A549 (cell line): ENCODE measurements around the gene NQO2. TPM values are rescaled to one million over a fixed set of nuclear protein-coding genes. Genes with fewer than 3 reads are reported as not detected.

Experiments used
- ATAC-seq, 2 experiments: fragments of 200-7000 bp in 1 of 2; fragments of >200 bp in 1 of 2; cut with Nextera tagmentation in 1 of 2; cut with Tn5 transposase in 1 of 2; 3 replicates each; pipeline versions ENCODE4 v1.8.0 to v1.9.1; 2018 to 2020; ENCODE audit warnings: mild to moderate bottlenecking in 1 of 2, moderate library complexity in 1 of 2
- CTCF ChIA-PET: fragments of 300-600 bp; sonication (Branson Sonifier 250); formaldehyde crosslinking; extraction: SDS; loops from one replicate; lab custom pipeline; 2021; ENCODE audit warnings: antibody characterized with exemption, inconsistent platforms; lab: Yijun Ruan, JAX
- POLR2A ChIA-PET: fragments of 350-600 bp; formaldehyde crosslinking; extraction: SDS; loops from one replicate; lab custom pipeline; 2021; ENCODE audit warnings: antibody characterized with exemption, inconsistent platforms; lab: Yijun Ruan, JAX
- DNase-seq, 2 experiments: peaks; one replicate each; pipeline versions ENCODE4 v3.0.0 to v3.0.0-alpha.2; 2011 to 2016; ENCODE audit warnings: low read depth in 1 of 2, low spot score in 1 of 2
- FAIRE-seq: peaks from 2 replicates; lab custom pipeline; 2011; peaks lifted over from hg19 to GRCh38; lab: Jason Lieb, UNC
- H3K27ac ChIP-seq, 2 experiments: fragments of >200 bp; sonication (Bioruptor Twin); formaldehyde crosslinking; 3 replicates each; pipeline ENCODE4 v1.5.1; 2016 to 2017
- H3K4me1 ChIP-seq: fragments of >200 bp; sonication (Bioruptor Twin); formaldehyde crosslinking; 3 replicates; pipeline ENCODE4 v1.6.1; 2016
- H3K4me2 ChIP-seq: fragments of >200 bp; sonication (Bioruptor Twin); formaldehyde crosslinking; 3 replicates; pipeline ENCODE4 v1.6.1; 2016
- H3K4me3 ChIP-seq: fragments of >200 bp; sonication (Bioruptor Twin); formaldehyde crosslinking; 3 replicates; pipeline ENCODE4 v1.5.1; 2016
- H3K9me3 ChIP-seq: fragments of >200 bp; sonication (Bioruptor Twin); formaldehyde crosslinking; 3 replicates; pipeline ENCODE4 v1.6.1; 2016
- CBX2 ChIP-seq: fragments of 200-600 bp; sonication (generic); IDR thresholded peaks from 2 replicates; pipeline ENCODE4 v1.6.1; 2016; ENCODE audit warnings: low read depth, mild to moderate bottlenecking, borderline replicate concordance
- FOSL2 ChIP-seq, 2 experiments: fragments of 450-650 bp in 1 of 2; fragments of >200 bp in 1 of 2; sonication (Bioruptor Twin) in 1 of 2; formaldehyde crosslinking; IDR thresholded peaks; 2 replicates each; pipeline versions ENCODE4 v1.5.0 to v1.6.1; 2016 to 2020; ENCODE audit warnings: mild to moderate bottlenecking in 1 of 2, moderate library complexity in 1 of 2
- JUN ChIP-seq, 2 experiments: fragments of >200 bp; sonication (Bioruptor Twin); formaldehyde crosslinking; IDR thresholded peaks; 2 replicates in 1 of 2; 3 replicates in 1 of 2; pipeline ENCODE4 v1.6.1; 2016 to 2017
- JUNB ChIP-seq: fragments of >200 bp; sonication (Bioruptor Twin); formaldehyde crosslinking; IDR thresholded peaks from 2 replicates; pipeline ENCODE4 v1.6.1; 2016
- KDM5A ChIP-seq: fragments of 200-600 bp; sonication (generic); IDR thresholded peaks from 2 replicates; pipeline ENCODE4 v1.6.1; 2016; ENCODE audit warnings: antibody characterized with exemption, mild to moderate bottlenecking
- MYC ChIP-seq: IDR thresholded peaks from 2 replicates; pipeline ENCODE4 v1.6.1; 2012; ENCODE audit warnings: mild to moderate bottlenecking, inconsistent platforms, low read length, improper control_type of control experiment, borderline replicate concordance
- NFE2L2 ChIP-seq: fragments of 150-350 bp; conservative IDR thresholded peaks from 2 replicates; pipeline ENCODE4 v1.6.1; 2014; ENCODE audit warnings: low read length
- PHF8 ChIP-seq: fragments of 200-600 bp; sonication (generic); IDR thresholded peaks from 2 replicates; pipeline ENCODE4 v1.6.1; 2016; ENCODE audit warnings: low read depth, mild to moderate bottlenecking, antibody characterized with exemption, moderate library complexity, borderline replicate concordance
- POLR2A ChIP-seq: IDR thresholded peaks from 2 replicates; pipeline ENCODE4 v1.6.1; 2012; ENCODE audit warnings: mild to moderate bottlenecking, low read length
- RAD21 ChIP-seq, 2 experiments: fragments of >200 bp in 1 of 2; sonication (Bioruptor Twin) in 1 of 2; formaldehyde crosslinking in 1 of 2; IDR thresholded peaks in 1 of 2; conservative IDR thresholded peaks in 1 of 2; 2 replicates in 1 of 2; 3 replicates in 1 of 2; pipeline ENCODE4 v1.6.1; 2012 to 2018; ENCODE audit warnings: inconsistent platforms in 1 of 2
- RNF2 ChIP-seq: fragments of 200-600 bp; sonication (generic); IDR thresholded peaks from 2 replicates; pipeline ENCODE4 v1.6.1; 2016; ENCODE audit warnings: low read depth, mild to moderate bottlenecking, antibody characterized with exemption, moderate library complexity, borderline replicate concordance
- TFCP2L1 ChIP-seq: fragments of 250-450 bp; sonication (Bioruptor Pico); IDR thresholded peaks from 2 replicates; pipeline ENCODE4 v1.5.0; 2021; ENCODE audit warnings: mild to moderate bottlenecking
- ZNF302 ChIP-seq: fragments of 250-450 bp; sonication (Bioruptor Pico); IDR thresholded peaks from 2 replicates; pipeline ENCODE4 v1.9.0; 2021; ENCODE audit warnings: inconsistent platforms, mild to moderate bottlenecking, moderate library complexity
- WGBS: methylation state at CpG from one replicate; pipeline ENCODE4 v1.1.6; 2017; ENCODE audit errors: missing lambda C conversion rate; 5-methylcytosine and 5-hydroxymethylcytosine counted together
- polyA plus RNA-seq, 4 experiments: library from polyadenylated mRNA; depleted of rRNA in 3 of 4; stranded (reverse); fragments of >200 nt; fragmentation: RNase III in 1 of 4; extraction: RNeasy Plus Mini Kit Qiagen cat#74134 plus additional on column Dnase treatment in 1 of 4; gene quantifications; 2 replicates in 3 of 4; 3 replicates in 1 of 4; pipeline ENCODE4 v1.2.3, GENCODE V29; 2011 to 2017
- TF ChIP-seq, protein P1 (sequence below): fragments of >200 bp; sonication (Bioruptor Twin); formaldehyde crosslinking; IDR thresholded peaks from 3 replicates; pipeline ENCODE4 v1.5.1; 2016
- TF ChIP-seq, protein P2 (sequence below): fragments of >200 bp; sonication (Bioruptor Twin); formaldehyde crosslinking; IDR thresholded peaks from 3 replicates; pipeline ENCODE4 v1.6.1; 2016
- TF ChIP-seq, protein P3 (sequence below): fragments of 250-450 bp; sonication (Bioruptor Pico); IDR thresholded peaks from 2 replicates; pipeline ENCODE4 v1.5.0; 2020; ENCODE audit warnings: low read depth, mild to moderate bottlenecking, moderate library complexity
- TF ChIP-seq, protein P4 (sequence below): fragments of 150-350 bp; IDR thresholded peaks from 2 replicates; pipeline ENCODE4 v1.6.1; 2014; ENCODE audit warnings: low read depth, mild to moderate bottlenecking, low read length
- TF ChIP-seq, protein P5 (sequence below): IDR thresholded peaks from 2 replicates; pipeline ENCODE4 v1.6.1; 2012
- TF ChIP-seq, protein P6 (sequence below): IDR thresholded peaks from 2 replicates; pipeline ENCODE4 v1.6.1; 2012

The NQO2 gene
- polyA plus RNA-seq, 2 of the 4 experiments (the other 2 are of a cell fraction) = 67.2 to 86.5 TPM

DNA sequence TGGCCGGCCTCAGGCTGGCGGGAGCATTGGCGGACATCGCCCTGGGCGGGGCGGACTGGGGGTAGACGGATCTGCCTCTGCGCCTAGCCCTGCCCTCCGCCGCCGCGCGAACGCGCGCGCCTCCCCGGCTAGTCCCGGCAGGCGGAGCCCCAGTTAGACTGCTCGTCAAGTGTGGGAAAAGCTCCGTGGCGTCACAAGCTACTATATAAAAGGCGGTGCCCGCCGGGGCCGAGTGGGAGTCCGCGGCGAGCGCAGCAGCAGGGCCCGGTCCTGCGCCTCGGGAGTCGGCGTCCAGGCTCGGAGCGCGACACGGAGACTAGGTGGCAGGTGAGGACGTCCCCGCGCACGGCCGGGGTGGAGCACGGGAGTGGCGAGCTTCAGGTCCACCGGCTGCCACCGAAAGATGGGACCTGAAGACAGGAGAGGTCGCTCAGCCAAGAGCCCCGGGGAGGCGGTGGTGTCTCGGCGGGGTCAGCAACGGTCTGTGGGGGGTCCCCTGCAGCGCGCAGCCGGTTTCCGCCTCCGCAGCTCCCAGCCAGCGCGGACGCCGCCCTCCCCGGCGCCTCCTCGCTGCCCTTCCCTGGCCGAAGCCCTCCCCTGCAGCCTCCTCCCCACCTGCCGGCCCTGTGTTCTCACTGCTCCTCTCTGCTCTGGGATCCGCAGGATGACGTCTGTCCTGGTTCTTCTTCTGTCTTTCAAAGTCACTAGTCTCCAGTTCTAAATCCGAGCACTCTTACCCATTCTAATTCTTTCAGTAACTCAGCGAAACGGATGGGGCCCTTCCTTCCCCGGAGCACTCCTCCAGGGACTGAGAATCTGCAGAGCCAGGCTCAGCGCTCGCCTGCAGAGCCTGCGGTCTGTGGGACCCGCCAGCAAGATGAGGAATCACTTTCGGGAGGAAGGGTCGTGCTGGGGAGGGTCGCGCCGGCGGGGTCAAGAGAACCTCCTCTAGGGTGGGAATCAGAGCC is 64.3 kb downstream of the NQO2 start:
- peak overlapping the region; percentile 70 for H3K4me3 ChIP-seq
- DNase-seq (peak; percentile 70 to 87), FAIRE-seq (no peak), ATAC-seq (peak; percentile 86 to 95)
- peak overlapping the region; percentile 77 for H3K4me2 ChIP-seq
- CTCF ChIA-PET = interaction anchor here (0.6 to 0.9 kb wide), 2 partner anchors 62 to 74 kb away, joined by 3 read pairs; no protein-coding TSS in a partner anchor
- H3K9me3 ChIP-seq = no peaks in the 10 kb centered on the region
- peaks cover 5% of the 10 kb centered on the region; the same call in 2 of the 3 replicates for H3K4me1 ChIP-seq
- POLR2A ChIA-PET = interaction anchor here (0.6 to 1.3 kb wide), 10 partner anchors 10 to 299 kb away, joined by 3 to 13 read pairs (median 4); partner anchors contain the start of genes NQO2, PSMG4 and WRNIP1
- WGBS = 5% methylated on average over 29 of the region's 85 CpGs
- peak overlapping the region; percentile 82 to 89 for H3K27ac ChIP-seq
- TF ChIP-seq, protein P1, sequence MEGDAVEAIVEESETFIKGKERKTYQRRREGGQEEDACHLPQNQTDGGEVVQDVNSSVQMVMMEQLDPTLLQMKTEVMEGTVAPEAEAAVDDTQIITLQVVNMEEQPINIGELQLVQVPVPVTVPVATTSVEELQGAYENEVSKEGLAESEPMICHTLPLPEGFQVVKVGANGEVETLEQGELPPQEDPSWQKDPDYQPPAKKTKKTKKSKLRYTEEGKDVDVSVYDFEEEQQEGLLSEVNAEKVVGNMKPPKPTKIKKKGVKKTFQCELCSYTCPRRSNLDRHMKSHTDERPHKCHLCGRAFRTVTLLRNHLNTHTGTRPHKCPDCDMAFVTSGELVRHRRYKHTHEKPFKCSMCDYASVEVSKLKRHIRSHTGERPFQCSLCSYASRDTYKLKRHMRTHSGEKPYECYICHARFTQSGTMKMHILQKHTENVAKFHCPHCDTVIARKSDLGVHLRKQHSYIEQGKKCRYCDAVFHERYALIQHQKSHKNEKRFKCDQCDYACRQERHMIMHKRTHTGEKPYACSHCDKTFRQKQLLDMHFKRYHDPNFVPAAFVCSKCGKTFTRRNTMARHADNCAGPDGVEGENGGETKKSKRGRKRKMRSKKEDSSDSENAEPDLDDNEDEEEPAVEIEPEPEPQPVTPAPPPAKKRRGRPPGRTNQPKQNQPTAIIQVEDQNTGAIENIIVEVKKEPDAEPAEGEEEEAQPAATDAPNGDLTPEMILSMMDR = no peak
- no peak for TF ChIP-seq NFE2L2
- peak; percentile 84 for TF ChIP-seq POLR2A
- no peak for TF ChIP-seq JUNB
- TF ChIP-seq ZNF302 (CRISPR knock-in tag) = no peak
- TF ChIP-seq, protein P2, sequence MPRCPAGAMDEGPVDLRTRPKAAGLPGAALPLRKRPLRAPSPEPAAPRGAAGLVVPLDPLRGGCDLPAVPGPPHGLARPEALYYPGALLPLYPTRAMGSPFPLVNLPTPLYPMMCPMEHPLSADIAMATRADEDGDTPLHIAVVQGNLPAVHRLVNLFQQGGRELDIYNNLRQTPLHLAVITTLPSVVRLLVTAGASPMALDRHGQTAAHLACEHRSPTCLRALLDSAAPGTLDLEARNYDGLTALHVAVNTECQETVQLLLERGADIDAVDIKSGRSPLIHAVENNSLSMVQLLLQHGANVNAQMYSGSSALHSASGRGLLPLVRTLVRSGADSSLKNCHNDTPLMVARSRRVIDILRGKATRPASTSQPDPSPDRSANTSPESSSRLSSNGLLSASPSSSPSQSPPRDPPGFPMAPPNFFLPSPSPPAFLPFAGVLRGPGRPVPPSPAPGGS = 0 out of 3 replicates have a peak, but pooled peaks have one; percentile 49
- no peak for TF ChIP-seq KDM5A
- no peak for TF ChIP-seq FOSL2 (IDR thresholded peaks at IDR 0.05)
- TF ChIP-seq FOSL2 (CRISPR knock-in tag; IDR thresholded peaks at IDR 0.05) = no peak
- TF ChIP-seq JUN (IDR thresholded peaks at IDR 0.05) = peak in 1 of 2 experiments; percentile 27; a peak in 1 of 5 replicates
- TF ChIP-seq, protein P3, sequence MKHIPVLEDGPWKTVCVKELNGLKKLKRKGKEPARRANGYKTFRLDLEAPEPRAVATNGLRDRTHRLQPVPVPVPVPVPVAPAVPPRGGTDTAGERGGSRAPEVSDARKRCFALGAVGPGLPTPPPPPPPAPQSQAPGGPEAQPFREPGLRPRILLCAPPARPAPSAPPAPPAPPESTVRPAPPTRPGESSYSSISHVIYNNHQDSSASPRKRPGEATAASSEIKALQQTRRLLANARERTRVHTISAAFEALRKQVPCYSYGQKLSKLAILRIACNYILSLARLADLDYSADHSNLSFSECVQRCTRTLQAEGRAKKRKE (CRISPR knock-in tag) = no peak
- TF ChIP-seq PHF8 = peak; percentile 79

DNA sequence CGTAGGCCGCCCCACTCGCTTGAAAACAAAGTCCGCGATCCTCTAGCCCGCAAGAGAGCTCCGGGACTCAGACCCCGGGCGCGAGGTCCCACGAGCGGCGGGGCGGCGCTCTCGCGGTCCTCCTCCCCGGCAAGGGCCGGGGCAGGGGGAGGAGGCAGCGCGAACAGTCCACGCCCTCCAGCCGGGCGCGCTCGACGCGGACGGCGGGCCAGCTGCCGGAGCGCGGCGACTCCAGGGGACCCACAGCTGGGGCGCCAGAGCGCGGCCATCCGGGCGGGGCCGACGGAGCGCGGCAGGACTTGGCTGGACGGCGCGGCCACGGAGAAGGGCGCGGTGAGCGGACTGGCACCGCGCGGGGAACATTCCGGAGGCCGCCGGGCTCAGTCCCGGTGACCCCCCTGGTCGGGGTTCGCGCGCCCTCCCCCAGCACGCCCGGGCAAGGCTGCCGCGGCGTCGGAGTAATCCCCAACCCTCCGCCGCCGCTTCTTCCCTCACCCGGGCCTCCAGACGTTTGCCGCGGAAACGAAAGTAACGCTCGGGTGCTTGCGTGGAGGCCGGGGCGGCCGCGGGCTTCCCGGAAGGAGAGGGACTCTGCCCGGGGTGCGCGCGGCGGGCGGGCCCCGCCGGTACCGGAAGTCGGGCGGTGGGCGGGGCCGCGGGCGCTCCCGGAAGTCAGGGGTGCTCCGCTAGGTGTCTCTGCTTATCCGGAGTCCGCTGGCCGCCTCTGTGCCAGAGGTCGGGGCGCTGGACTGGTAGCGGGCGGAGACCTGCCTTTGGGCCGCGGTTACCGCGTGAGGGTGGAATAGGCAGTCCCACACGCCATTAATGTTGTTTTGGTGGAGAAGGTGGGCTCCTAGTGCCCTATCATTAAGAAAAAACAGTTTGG is 68.9 kb downstream of the NQO2 start, which contains the start of gene RIPK1:
TSS of gene RIPK1 (plus strand) at position 166 of the 886 bp plus-strand sequence. CDS start 8,330 bp downstream, outside the sequence.
- H3K27ac ChIP-seq = peak within 1 kb of the TSS; percentile 94 to 99
- under 1% methylated on average over 32 of the region's 112 CpGs for WGBS
- TF ChIP-seq RNF2 (no peak), TFCP2L1 (CRISPR knock-in tag) (peak; percentile 56; the same call in 1 of the 2 replicates), RAD21 (conservative IDR thresholded peaks at IDR 0.05 in 1 of 2, IDR thresholded peaks at IDR 0.05 in 1 of 2) (peak in 1 of 2 experiments; percentile 21; a peak in 1 of 5 replicates), MYC (0 out of 2 replicates have a peak, but pooled peaks have one; percentile 39), CBX2 (no peak), PHF8 (peak; percentile 87; the same call in 1 of the 2 replicates), JUN (IDR thresholded peaks at IDR 0.05) (peak; percentile 92 to 94), POLR2A (peak; percentile 83)
- TF ChIP-seq, protein P4, sequence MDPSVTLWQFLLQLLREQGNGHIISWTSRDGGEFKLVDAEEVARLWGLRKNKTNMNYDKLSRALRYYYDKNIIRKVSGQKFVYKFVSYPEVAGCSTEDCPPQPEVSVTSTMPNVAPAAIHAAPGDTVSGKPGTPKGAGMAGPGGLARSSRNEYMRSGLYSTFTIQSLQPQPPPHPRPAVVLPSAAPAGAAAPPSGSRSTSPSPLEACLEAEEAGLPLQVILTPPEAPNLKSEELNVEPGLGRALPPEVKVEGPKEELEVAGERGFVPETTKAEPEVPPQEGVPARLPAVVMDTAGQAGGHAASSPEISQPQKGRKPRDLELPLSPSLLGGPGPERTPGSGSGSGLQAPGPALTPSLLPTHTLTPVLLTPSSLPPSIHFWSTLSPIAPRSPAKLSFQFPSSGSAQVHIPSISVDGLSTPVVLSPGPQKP = no peak
- TF ChIP-seq, protein P5, sequence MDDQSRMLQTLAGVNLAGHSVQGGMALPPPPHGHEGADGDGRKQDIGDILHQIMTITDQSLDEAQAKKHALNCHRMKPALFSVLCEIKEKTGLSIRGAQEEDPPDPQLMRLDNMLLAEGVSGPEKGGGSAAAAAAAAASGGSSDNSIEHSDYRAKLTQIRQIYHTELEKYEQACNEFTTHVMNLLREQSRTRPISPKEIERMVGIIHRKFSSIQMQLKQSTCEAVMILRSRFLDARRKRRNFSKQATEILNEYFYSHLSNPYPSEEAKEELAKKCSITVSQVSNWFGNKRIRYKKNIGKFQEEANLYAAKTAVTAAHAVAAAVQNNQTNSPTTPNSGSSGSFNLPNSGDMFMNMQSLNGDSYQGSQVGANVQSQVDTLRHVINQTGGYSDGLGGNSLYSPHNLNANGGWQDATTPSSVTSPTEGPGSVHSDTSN = no peak
- TF ChIP-seq, protein P2 = peak; percentile 91; the same call in 2 of the 3 replicates
- TF ChIP-seq, protein P6, sequence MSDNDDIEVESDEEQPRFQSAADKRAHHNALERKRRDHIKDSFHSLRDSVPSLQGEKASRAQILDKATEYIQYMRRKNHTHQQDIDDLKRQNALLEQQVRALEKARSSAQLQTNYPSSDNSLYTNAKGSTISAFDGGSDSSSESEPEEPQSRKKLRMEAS = peak; percentile 23; the same call in 1 of the 2 replicates
- TF ChIP-seq, all 56 proteins: peak for 8
- FAIRE-seq (no peak), DNase-seq (peak; percentile 83 to 86), ATAC-seq (peak; percentile 82 to 89)
- Histone ChIP-seq H3K4me2 (peak within 1 kb of the TSS; percentile 97), H3K4me1 (peaks cover 10% of the 10 kb centered on the region; the same call in 1 of the 3 replicates), H3K9me3 (no peaks in the 10 kb centered on the region), H3K4me3 (peak within 1 kb of the TSS; percentile 68)
- ChIA-PET CTCF (interaction anchor here (0.7 to 1.3 kb wide), 4 partner anchors 51 to 183 kb away, joined by 3 to 4 read pairs (median 3); no protein-coding TSS in a partner anchor), POLR2A (interaction anchor here (0.6 to 2.5 kb wide), 8 partner anchors 28 to 305 kb away, joined by 3 to 14 read pairs (median 4); partner anchors contain the start of genes NQO2 and SERPINB1)
